Osteoblast (primary cell): ENCODE measurements around the gene ITGA2B. TPM values are rescaled to one million over a fixed set of nuclear protein-coding genes. Genes with fewer than 3 reads are reported as not detected.

Experiments
- DNase-seq: peaks from one replicate; pipeline ENCODE4 v3.0.0; 2011; ENCODE audit warnings: low spot score, mixed read lengths; ENCODE audit not compliant: insufficient read length; ENCODE audit errors: missing footprints
- H2AFZ ChIP-seq: 2 replicates; pipeline ENCODE4 v1.6.0; 2011; ENCODE audit warnings: mild to moderate bottlenecking, low read length
- H3K27ac ChIP-seq: 2 replicates; pipeline ENCODE4 v1.5.1; 2011; ENCODE audit warnings: mild to moderate bottlenecking, low read depth, low read length, moderate library complexity
- H3K27me3 ChIP-seq: 2 replicates; pipeline ENCODE4 v1.6.0; 2012; ENCODE audit warnings: mild to moderate bottlenecking, control low read depth, inconsistent platforms, low read length, moderate library complexity; ENCODE audit not compliant: insufficient read depth
- H3K36me3 ChIP-seq: 2 replicates; pipeline ENCODE4 v1.5.1; 2011; ENCODE audit warnings: mild to moderate bottlenecking, low read length, control low read depth, moderate library complexity; ENCODE audit not compliant: insufficient read depth
- H3K4me1 ChIP-seq: 2 replicates; pipeline ENCODE4 v1.5.1; 2011; ENCODE audit warnings: mild to moderate bottlenecking, low read length, control low read depth, moderate library complexity; ENCODE audit not compliant: insufficient read depth
- H3K4me2 ChIP-seq: 2 replicates; pipeline ENCODE4 v1.6.0; 2011; ENCODE audit warnings: mild to moderate bottlenecking, low read length; ENCODE audit not compliant: insufficient read depth
- H3K4me3 ChIP-seq: fragments of 200-600 bp; sonication (generic); 3 replicates; pipeline ENCODE4 v1.5.1; 2012; ENCODE audit warnings: mild to moderate bottlenecking, low read length, inconsistent platforms; ENCODE audit not compliant: insufficient read depth
- H3K79me2 ChIP-seq: 2 replicates; pipeline ENCODE4 v1.6.0; 2012; ENCODE audit warnings: mild to moderate bottlenecking, low read length, control low read depth, inconsistent platforms; ENCODE audit not compliant: insufficient read depth
- H3K9me3 ChIP-seq: 2 replicates; pipeline ENCODE4 v1.5.1; 2011; ENCODE audit warnings: low read depth, low read length, control low read depth
- H4K20me1 ChIP-seq: 2 replicates; pipeline ENCODE4 v1.6.0; 2012; ENCODE audit warnings: mild to moderate bottlenecking, low read length, control low read depth; ENCODE audit not compliant: insufficient read depth
- total RNA-seq: library from RNA; depleted of rRNA; stranded (reverse); fragments of >200 nt; gene quantifications from 2 replicates; pipeline ENCODE4 v1.2.3, GENCODE V29; 2012
- TF ChIP-seq, protein P1 (sequence below): IDR thresholded peaks from 2 replicates; pipeline ENCODE4 v1.5.1; 2011; ENCODE audit warnings: mild to moderate bottlenecking, low read depth, low read length, moderate library complexity; ENCODE audit errors: extremely low read depth

Gene ITGA2B
- total RNA-seq, 1 donor: not detected

DNA sequence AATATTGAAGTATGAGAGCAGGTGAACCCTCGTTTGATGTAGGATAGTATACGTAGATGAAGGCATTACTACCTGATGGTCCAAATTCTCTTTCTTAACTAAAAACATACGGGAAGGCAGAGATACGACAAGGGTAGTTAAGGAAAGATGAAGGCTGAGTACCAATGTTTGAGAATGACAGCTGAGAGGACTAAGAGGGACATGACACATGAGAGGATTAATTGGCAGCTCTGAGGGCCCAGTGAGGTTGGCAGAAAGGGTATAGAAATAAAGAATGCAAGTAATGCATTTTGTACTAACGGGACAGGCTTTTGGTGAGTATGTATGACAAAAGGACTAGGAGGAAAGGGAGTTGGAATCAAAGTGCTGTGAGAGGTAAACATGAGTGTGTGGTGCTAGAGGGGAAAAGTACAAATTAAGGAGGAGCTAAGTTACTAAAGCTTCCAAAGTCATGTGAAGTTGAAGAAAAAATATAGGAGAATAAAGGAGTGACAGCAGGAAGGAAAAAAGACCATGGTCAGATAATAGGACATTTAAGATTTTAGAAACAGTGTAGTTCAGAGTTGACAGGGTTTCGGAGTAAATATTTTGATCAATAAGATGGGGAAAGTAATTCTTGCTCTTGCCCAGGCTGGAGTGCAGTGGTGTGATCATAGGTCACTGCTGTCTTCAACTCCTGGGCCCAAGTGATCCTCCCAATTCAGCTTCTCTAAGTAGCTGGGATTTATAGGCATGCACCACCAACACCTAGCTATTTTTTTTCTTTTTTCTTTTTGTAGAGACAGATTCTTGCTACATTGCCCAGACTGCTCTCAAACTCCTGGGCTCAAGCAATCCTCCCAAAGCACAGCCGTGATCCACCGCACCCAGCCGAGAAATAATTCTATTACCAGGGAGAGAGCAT lies 43.1 kb upstream of the ITGA2B start:
- Histone ChIP-seq H2AFZ (no peak overlapping the region), H3K4me2 (no peak overlapping the region), H3K9me3 (no peaks in the 10 kb centered on the region), H3K27ac (no peak overlapping the region), H3K79me2 (peaks cover 2% of the 10 kb centered on the region), H3K36me3 (peaks cover 44% of the 10 kb centered on the region), H3K27me3 (no peaks in the 10 kb centered on the region), H3K4me3 (no peak overlapping the region), H4K20me1 (no peaks in the 10 kb centered on the region), H3K4me1 (no peaks in the 10 kb centered on the region)
- TF ChIP-seq, protein P1, sequence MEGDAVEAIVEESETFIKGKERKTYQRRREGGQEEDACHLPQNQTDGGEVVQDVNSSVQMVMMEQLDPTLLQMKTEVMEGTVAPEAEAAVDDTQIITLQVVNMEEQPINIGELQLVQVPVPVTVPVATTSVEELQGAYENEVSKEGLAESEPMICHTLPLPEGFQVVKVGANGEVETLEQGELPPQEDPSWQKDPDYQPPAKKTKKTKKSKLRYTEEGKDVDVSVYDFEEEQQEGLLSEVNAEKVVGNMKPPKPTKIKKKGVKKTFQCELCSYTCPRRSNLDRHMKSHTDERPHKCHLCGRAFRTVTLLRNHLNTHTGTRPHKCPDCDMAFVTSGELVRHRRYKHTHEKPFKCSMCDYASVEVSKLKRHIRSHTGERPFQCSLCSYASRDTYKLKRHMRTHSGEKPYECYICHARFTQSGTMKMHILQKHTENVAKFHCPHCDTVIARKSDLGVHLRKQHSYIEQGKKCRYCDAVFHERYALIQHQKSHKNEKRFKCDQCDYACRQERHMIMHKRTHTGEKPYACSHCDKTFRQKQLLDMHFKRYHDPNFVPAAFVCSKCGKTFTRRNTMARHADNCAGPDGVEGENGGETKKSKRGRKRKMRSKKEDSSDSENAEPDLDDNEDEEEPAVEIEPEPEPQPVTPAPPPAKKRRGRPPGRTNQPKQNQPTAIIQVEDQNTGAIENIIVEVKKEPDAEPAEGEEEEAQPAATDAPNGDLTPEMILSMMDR: no peak
- DNase-seq: peak; percentile 14

DNA sequence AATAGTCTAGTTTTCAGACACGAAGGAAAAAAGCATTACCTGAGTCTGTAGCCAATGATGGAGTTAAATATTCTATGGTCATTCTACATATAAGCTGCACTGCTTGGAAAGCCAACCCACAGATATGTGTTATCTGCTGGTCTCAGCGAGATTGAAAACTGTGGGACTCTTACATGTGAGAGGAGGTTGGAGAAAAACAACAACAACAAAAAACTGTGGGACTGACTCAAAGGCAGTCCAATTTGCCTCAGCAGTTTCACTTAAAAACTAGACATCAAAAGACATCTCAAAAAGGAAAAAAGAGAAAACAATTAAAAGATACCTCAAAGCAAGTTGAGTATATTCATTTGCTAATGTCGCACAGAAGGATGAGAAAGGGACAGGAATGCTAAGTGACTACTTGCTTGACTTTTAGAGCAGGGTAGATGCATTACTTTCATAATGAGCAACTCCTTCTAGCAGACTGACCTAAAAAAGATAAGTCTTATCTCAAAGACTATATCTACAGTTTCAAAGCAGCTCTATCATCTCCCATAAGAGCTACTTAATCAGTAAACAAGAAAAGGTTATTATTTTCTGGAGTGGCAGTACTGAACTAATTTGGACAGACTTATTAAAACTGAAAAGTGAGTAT lies 35.5 kb upstream of the ITGA2B start:
- H2AFZ ChIP-seq: no peak overlapping the region
- H3K79me2 ChIP-seq: peaks cover 4% of the 10 kb centered on the region
- DNase-seq: no peak
- H3K27ac ChIP-seq: no peak overlapping the region
- no peaks in the 10 kb centered on the region for H3K9me3 ChIP-seq
- TF ChIP-seq, protein P1: no peak
- no peak overlapping the region for H3K4me3 ChIP-seq
- H3K36me3 ChIP-seq: peaks cover 4% of the 10 kb centered on the region
- H3K4me2 ChIP-seq: no peak overlapping the region
- H3K4me1 ChIP-seq: no peaks in the 10 kb centered on the region
- H3K27me3 ChIP-seq: no peaks in the 10 kb centered on the region
- no peaks in the 10 kb centered on the region for H4K20me1 ChIP-seq

DNA sequence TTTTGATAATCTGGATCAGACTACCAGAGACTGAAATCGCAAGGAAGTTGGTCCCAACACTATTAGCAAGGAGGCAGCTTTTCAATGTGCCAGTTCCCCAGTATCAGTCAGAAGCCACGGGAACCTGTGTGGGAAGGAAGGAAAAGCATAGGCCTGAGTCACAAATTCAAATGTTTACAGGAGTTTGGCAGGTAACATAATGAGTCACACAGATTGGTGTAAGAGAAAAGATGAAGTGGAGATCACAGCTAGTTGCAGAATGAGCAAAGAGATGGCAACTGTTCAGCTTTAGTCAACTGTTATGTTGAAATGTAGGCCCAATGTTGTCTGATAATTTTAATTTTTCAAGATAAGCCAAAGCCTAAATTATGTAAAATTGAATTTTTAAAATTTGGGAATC lies 28.1 kb upstream of the ITGA2B start:
- Histone ChIP-seq H4K20me1 (no peaks in the 10 kb centered on the region), H3K79me2 (no peaks in the 10 kb centered on the region), H3K4me2 (no peak overlapping the region), H3K9me3 (no peaks in the 10 kb centered on the region), H3K4me3 (no peak overlapping the region), H3K27me3 (no peaks in the 10 kb centered on the region), H3K27ac (peak overlapping the region; percentile 22), H2AFZ (no peak overlapping the region), H3K36me3 (peaks cover 15% of the 10 kb centered on the region), H3K4me1 (no peaks in the 10 kb centered on the region)
- DNase-seq: peak; percentile 73
- TF ChIP-seq, protein P1: no peak
